ENCODE measurements around the gene PRG3. TPM values are rescaled to one million over a fixed set of nuclear protein-coding genes. Genes with fewer than 3 reads are reported as not detected.

The PRG3 gene, protein sequence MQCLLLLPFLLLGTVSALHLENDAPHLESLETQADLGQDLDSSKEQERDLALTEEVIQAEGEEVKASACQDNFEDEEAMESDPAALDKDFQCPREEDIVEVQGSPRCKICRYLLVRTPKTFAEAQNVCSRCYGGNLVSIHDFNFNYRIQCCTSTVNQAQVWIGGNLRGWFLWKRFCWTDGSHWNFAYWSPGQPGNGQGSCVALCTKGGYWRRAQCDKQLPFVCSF
- not detected for total RNA-seq

GRCh38 chr11:57380975-57381374 lies at the start of gene PRG3:
Gene PRG3 (minus strand): TSS chr11:57381150. CDS start chr11:57380708, 442 bp downstream.
- Mint-ChIP-seq H3K4me1 (no peaks in the 10 kb centered on the region), H3K4me3 (no peak within 1 kb of the TSS), H3K27ac (no peak within 1 kb of the TSS), H3K9me3 (no peaks in the 10 kb centered on the region), H3K27me3 (peaks cover 13% of the 10 kb centered on the region), H3K36me3 (ENCODE audit: low read depth) (no peaks in the 10 kb centered on the region)
- ATAC-seq (replicated peaks), result no peak

- peaks cover 8% of the 10 kb centered on the region for H3K4me1 Mint-ChIP-seq
- no peak for ATAC-seq (replicated peaks)
- no peaks in the 10 kb centered on the region for H3K27me3 Mint-ChIP-seq
- H3K27ac Mint-ChIP-seq, result no peak overlapping the region
- H3K9me3 Mint-ChIP-seq, result no peaks in the 10 kb centered on the region
- no peak overlapping the region for H3K4me3 Mint-ChIP-seq
- peaks cover 30% of the 10 kb centered on the region for H3K36me3 Mint-ChIP-seq (ENCODE audit: low read depth)
These were observed 49.0 kb upstream of the PRG3 start for GRCh38 chr11:57429946-57430345.

- Mint-ChIP-seq H3K27me3 (no peaks in the 10 kb centered on the region), H3K9me3 (no peaks in the 10 kb centered on the region), H3K4me1 (peaks cover 11% of the 10 kb centered on the region), H3K27ac (no peak overlapping the region), H3K36me3 (ENCODE audit: low read depth) (peaks cover 43% of the 10 kb centered on the region), H3K4me3 (no peak overlapping the region)
- no peak for ATAC-seq (replicated peaks)
These were observed 47.7 kb upstream of the PRG3 start for GRCh38 chr11:57428643-57429042.

DNA sequence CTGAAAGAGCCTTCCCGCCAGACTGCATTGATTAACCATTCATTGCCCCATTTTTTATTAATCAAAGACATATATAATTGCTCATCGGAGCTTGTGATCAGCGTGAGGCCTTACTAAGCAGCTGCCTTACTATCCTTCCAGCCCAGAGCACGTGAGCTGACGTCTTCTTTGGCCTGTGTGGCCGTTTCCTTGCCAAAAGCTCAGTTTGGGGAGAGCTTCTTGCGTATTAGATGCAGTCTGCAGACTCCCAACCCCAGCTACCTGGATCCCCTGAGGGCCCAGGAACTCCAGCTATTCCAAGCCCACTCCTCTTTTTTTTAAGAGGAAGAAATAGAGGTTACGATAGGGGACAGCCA lies 46.8 kb upstream of the PRG3 start:
- peak overlapping the region; percentile 98 for H3K4me3 Mint-ChIP-seq
- peaks cover 52% of the 10 kb centered on the region for H3K36me3 Mint-ChIP-seq (ENCODE audit: low read depth)
- H3K27me3 Mint-ChIP-seq, result no peaks in the 10 kb centered on the region
- peak overlapping the region; percentile 97 for H3K27ac Mint-ChIP-seq
- peaks cover 19% of the 10 kb centered on the region for H3K4me1 Mint-ChIP-seq
- ATAC-seq (replicated peaks), result no peak
- no peaks in the 10 kb centered on the region for H3K9me3 Mint-ChIP-seq

DNA sequence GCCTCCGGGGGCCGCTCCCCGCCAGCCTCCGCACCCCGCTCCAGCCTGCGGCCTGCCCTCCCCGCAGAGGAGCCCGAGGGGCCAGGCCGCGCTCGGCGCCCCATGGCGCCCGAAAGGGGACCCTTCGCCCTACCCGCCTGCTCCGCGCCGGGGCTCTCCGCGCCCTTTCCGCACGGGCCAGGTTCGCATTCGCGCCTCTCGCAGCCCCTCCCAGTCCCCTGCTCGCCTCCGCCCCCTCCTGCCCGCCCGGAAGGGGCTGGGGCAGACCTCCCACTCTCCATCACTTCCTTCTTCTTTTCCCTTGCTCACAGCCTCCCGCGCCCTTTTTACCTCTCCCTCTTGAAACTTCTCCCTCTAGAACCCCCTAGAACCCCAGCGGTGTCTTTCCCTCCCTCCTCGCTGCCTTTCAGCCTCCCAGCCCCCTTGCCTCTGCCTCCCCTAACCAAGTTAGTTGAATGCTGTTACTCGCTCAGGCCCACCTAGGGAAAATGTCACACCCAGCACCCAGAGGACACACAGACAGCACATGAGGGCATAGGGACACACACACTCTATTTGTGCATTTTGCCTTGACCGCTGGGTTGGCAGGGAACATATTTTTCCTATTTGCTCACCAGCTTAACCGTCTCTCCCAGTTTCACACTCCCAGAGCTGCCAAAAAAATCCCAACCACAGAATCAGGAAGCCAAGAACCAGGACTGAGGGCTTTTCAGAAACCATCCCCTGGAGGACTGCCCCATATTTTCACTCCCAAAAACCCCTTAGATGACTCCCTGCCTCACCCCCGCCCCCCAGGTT lies 46.2 kb upstream of the PRG3 start, which contains the start of gene SLC43A3:
TSS of gene SLC43A3 (minus strand) at position 193 of the 798 bp plus-strand sequence. CDS start 949 bp downstream, outside the sequence.
- Mint-ChIP-seq H3K27ac (peak within 1 kb of the TSS; percentile 97), H3K4me1 (peaks cover 24% of the 10 kb centered on the region), H3K36me3 (ENCODE audit: low read depth) (peaks cover 58% of the 10 kb centered on the region), H3K27me3 (no peaks in the 10 kb centered on the region), H3K4me3 (peak within 1 kb of the TSS; percentile 98), H3K9me3 (no peaks in the 10 kb centered on the region)
- peak; percentile 62 for ATAC-seq (replicated peaks)

DNA sequence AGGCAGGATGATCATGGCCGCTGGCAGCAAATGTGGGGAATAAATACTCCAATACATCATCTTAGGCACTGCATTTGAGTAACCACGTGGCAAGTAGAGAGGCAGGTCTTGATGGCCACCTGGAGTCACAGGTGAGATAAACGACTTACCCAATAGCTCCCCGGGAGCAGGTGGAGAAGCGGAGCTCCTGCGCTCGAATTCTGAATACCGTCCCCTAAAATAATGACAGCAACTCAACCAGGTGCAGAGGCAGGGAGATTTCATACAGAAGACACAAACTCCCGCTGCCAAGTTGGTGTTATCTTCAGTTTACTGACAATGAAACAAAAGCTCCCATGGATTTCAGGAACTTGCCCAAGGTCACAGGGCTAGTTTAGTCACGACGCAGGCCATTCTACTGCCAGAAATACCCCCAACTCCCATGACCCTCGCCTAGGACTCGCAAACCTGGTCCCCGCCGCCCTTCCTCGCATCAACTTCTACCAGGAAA lies 45.5 kb upstream of the PRG3 start:
- H3K36me3 Mint-ChIP-seq (ENCODE audit: low read depth), result peaks cover 64% of the 10 kb centered on the region
- H3K4me1 Mint-ChIP-seq, result peaks cover 28% of the 10 kb centered on the region
- peak overlapping the region; percentile 97 for H3K27ac Mint-ChIP-seq
- no peaks in the 10 kb centered on the region for H3K27me3 Mint-ChIP-seq
- no peak for ATAC-seq (replicated peaks)
- H3K9me3 Mint-ChIP-seq, result no peaks in the 10 kb centered on the region
- peak overlapping the region; percentile 98 for H3K4me3 Mint-ChIP-seq

- ATAC-seq (replicated peaks), result no peak
- Mint-ChIP-seq H3K27me3 (no peaks in the 10 kb centered on the region), H3K36me3 (ENCODE audit: low read depth) (peaks cover 71% of the 10 kb centered on the region), H3K27ac (peak overlapping the region; percentile 97), H3K4me1 (peaks cover 29% of the 10 kb centered on the region), H3K4me3 (peak overlapping the region; percentile 98), H3K9me3 (no peaks in the 10 kb centered on the region)
These were observed 44.9 kb upstream of the PRG3 start for GRCh38 chr11:57425565-57426438.

- peak; percentile 93 for ATAC-seq (replicated peaks)
These were observed 44.0 kb upstream of the PRG3 start for GRCh38 chr11:57424792-57425564.

GRCh38 chr11:57424137-57424791 lies 43.3 kb upstream of the PRG3 start:
- no peaks in the 10 kb centered on the region for H3K9me3 Mint-ChIP-seq
- peaks cover 87% of the 10 kb centered on the region for H3K36me3 Mint-ChIP-seq (ENCODE audit: low read depth)
- ATAC-seq (replicated peaks), result no peak
- H3K4me3 Mint-ChIP-seq, result peak overlapping the region; percentile 98
- H3K27ac Mint-ChIP-seq, result peak overlapping the region; percentile 97
- peaks cover 35% of the 10 kb centered on the region for H3K4me1 Mint-ChIP-seq
- no peaks in the 10 kb centered on the region for H3K27me3 Mint-ChIP-seq

More at GRCh38 chr11:57424792-57425564, 44.0 kb upstream of the PRG3 start:
- Mint-ChIP-seq H3K9me3 (no peaks in the 10 kb centered on the region), H3K27me3 (no peaks in the 10 kb centered on the region), H3K4me3 (peak overlapping the region; percentile 98), H3K4me1 (peaks cover 34% of the 10 kb centered on the region), H3K27ac (peak overlapping the region; percentile 97), H3K36me3 (ENCODE audit: low read depth) (peaks cover 79% of the 10 kb centered on the region)

DNA sequence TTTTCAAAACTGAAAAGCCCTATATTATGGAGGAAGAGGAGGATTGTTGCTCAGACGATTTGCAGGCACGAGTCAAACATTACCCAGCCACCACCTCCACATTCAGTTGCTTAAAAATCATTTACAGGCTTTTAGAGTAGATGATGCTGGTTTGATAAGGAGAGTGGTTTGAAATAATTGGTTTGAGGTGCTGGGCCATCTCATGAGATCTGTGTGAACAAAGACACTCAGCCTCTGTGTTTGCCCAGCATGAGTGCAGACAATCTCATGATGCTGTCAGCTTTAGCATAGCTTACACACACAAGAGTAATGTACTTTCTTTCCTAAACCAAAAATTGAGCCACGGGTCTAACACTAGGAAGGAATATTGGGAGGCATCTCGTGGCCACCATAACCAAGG lies 41.7 kb upstream of the PRG3 start:
- Mint-ChIP-seq H3K4me3 (peak overlapping the region; percentile 98), H3K9me3 (no peaks in the 10 kb centered on the region), H3K27ac (peak overlapping the region; percentile 97), H3K36me3 (ENCODE audit: low read depth) (peaks cover 100% of the 10 kb centered on the region), H3K4me1 (peaks cover 38% of the 10 kb centered on the region), H3K27me3 (no peaks in the 10 kb centered on the region)
- ATAC-seq (replicated peaks), result no peak

- peak overlapping the region; percentile 98 for H3K4me3 Mint-ChIP-seq
- no peak for ATAC-seq (replicated peaks)
- H3K27me3 Mint-ChIP-seq, result no peaks in the 10 kb centered on the region
- H3K36me3 Mint-ChIP-seq (ENCODE audit: low read depth), result peaks cover 100% of the 10 kb centered on the region
- H3K9me3 Mint-ChIP-seq, result no peaks in the 10 kb centered on the region
- H3K4me1 Mint-ChIP-seq, result peaks cover 36% of the 10 kb centered on the region
- H3K27ac Mint-ChIP-seq, result peak overlapping the region; percentile 97
These were observed 40.9 kb upstream of the PRG3 start for GRCh38 chr11:57421805-57422204.

DNA sequence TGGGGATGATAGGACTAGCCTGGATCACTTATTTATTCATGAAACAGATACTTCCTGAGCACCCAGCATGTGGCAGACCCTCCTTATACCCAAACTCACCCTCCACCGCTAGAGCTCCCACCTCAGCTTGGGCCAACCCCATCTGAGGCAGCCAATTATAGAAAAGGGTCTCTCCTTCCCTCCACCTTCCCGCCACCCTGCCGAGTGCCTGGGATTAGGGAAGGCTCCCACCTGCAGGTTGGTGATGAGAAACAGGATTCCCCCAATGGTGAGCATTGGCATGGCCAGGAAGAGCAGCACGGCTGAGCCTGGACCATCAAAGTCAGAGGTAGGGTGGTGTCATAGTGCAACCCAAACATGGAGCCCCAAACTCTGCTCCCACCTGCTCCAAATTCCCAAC lies 40.1 kb upstream of the PRG3 start:
- Mint-ChIP-seq H3K4me1 (peaks cover 38% of the 10 kb centered on the region), H3K36me3 (ENCODE audit: low read depth) (peaks cover 100% of the 10 kb centered on the region), H3K27me3 (no peaks in the 10 kb centered on the region), H3K4me3 (peak overlapping the region; percentile 22), H3K27ac (peak overlapping the region; percentile 97), H3K9me3 (no peaks in the 10 kb centered on the region)
- ATAC-seq (replicated peaks), result no peak

DNA sequence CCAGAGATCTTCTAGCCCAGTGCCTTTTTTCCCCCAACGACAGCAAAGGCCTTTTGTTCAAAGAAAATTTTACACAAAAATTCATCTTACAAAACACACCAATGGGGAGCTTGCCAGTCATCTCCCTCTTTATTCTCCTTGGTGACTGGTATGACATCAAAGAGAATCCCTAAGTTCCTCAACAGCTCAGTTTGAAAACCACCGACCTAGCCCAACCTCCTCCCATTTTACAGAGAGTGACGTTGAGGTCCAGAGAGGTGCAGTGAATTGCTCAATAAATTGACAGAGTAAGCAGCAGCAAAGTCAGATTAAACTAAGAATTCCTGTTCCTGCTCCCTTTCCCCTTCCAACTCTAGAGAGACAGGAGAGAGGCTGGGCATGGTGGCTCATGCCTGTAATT lies 38.2 kb upstream of the PRG3 start:
- Mint-ChIP-seq H3K27ac (peak overlapping the region; percentile 68), H3K9me3 (no peaks in the 10 kb centered on the region), H3K4me1 (peaks cover 41% of the 10 kb centered on the region), H3K36me3 (ENCODE audit: low read depth) (peaks cover 100% of the 10 kb centered on the region), H3K27me3 (no peaks in the 10 kb centered on the region), H3K4me3 (peak overlapping the region; percentile 25)
- no peak for ATAC-seq (replicated peaks)
